NCI-H146 treated with DMSO at 0.1 percent for 48 hours (cell line): ENCODE data around the gene EPHB1.
"Not testable (repeated sequence)": the region's sequence is repeated elsewhere in the genome, so short reads cannot be mapped to it uniquely, and the experiment has no call there.

Source experiments
- DNase-seq: peaks from one replicate; lab custom pipeline; 2025; ENCODE audit not compliant: unreplicated experiment; lab: John Stamatoyannopoulos, UW

The EPHB1 gene

DNA sequence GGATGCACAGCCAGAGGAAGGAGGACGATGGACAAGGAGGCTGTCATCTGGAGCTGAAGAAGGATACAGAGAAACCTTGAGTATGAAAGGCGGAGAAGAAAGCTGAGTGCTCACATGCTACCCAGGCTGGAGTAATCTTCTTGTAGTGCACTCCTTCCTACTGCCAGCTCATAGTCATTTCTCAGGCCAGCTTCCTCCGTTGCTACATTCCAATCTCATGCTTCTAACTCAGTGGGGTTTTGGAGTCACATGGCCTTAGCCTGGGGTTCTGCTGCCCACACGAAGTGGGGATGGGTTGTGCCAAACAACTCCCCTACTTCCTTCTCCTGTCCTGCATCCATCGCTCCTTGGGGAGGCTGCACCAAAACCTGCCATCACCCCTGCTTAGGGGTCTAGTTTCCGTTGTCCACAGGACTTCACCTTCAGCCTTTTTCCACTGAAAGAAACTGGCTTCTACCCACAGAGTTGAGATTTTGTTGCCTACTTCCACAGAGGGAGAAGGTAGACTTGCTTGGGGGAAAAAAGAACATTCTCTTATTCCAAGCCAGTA, 239.9 kb downstream of the EPHB1 start:
- no peak for DNase-seq

- no peak for DNase-seq
Observed at GRCh38 chr3:135038186-135038585, 243.1 kb downstream of the EPHB1 start.

DNA sequence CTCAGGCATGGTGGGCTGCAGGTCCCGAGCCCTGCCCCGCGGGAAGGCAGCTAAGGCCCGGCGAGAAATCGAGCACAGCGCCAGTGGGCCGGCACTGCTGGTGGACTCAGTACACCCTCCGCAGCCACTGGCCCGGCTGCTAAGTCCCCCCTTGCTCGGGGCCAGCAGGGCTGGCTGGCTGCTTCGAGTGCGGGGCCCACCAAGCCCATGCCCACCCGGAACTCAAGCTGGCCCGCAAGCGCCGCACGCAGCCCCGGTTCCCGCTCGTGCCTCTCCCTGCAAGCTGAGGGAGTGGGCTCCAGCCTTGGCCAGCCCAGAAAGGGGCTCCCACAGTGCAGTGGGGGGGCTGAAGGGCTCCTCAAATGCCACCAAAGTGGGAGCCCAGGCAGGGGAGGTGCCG, 244.5 kb downstream of the EPHB1 start:
- DNase-seq, result not testable (repeated sequence)

- no peak for DNase-seq
Observed at GRCh38 chr3:135040321-135041240, 245.5 kb downstream of the EPHB1 start.

- no peak for DNase-seq
Observed at GRCh38 chr3:135041601-135042000, 246.5 kb downstream of the EPHB1 start.

DNA sequence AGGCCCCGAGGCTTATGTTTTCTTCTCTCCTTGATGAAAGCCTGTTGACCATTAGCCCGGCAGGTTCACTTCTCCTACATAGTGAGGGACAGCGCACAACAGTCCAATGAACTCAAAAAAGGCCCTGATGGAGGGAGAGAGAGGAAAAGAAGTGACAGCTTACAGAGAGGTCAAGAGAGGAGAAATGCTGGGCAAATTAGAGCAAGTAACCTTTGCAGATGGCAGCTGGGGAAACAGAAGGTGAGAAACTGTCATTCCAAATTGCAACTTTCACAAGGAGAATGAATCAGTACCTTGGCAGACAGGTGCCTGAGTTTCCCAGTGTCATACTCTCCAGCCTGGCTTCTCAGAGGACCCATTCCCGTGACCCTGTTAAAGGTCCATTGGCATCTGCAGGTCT, 252.0 kb downstream of the EPHB1 start:
- DNase-seq, result no peak

GRCh38 chr3:135050536-135050935, 255.5 kb downstream of the EPHB1 start:
- DNase-seq, result no peak

DNA sequence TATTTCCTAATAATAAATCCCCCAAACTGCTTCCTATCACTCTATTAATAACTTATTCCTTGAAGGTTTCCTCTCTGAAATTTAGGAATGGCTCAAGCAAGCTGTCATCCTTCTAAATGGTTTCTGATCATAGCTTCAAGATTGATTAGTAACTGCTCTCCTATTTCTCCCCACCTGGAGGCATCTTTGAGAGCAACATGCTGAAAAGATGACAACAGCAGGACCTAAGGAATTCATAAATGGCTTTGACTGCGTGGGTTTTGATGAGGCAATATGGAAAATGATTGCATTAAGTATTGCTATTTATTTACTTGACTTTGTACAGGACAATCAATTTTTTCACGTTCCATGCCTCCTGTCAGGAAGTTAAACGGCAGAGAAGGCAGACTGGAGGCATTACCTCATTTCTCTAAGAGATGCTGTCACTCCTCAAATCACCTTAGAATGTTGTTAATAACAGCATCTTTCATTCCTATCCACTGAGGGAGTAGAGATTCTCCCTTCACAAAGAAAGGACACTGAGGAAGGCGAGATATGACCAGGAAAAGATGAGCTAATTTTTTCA, 256.4 kb downstream of the EPHB1 start:
- DNase-seq, result no peak

GRCh38 chr3:135055449-135055848, 260.4 kb downstream of the EPHB1 start:
- no peak for DNase-seq

- no peak for DNase-seq
Observed at GRCh38 chr3:135056084-135056730, 261.1 kb downstream of the EPHB1 start.

DNA sequence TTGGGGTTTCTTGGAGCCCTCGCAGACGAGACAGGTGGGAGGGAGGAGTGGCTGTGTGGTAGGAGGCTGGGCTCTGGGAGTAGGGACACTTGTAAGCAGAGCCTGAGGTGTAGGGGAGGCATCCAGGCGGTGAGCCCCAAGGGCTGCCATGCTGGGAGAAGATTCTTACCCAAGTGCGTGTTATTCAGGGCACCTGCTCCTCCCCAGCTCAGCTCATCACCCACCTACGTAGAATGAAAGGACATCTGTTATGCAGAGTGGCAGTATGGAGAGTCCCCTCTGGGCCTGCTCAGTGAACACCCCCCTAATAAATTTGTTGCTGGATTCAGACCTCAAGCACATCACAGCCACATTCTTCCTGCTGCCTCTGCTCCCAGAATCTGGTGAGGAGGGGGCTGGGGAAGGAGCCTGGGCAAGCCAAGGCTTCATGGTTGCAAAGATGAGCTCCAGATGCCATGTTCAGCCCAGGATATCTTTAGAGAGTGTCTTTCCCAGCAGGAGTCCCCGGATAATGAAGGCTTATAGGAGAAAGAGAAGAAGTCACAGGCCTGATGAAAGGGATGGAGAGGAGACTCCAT, 261.8 kb downstream of the EPHB1 start:
- no peak for DNase-seq

GRCh38 chr3:135057996-135058395, 262.9 kb downstream of the EPHB1 start:
- DNase-seq, result no peak

GRCh38 chr3:135059580-135059979, 264.5 kb downstream of the EPHB1 start:
- DNase-seq, result no peak

- DNase-seq, result peak; percentile 57
Observed at GRCh38 chr3:135066844-135067727, 272.0 kb downstream of the EPHB1 start.

DNA sequence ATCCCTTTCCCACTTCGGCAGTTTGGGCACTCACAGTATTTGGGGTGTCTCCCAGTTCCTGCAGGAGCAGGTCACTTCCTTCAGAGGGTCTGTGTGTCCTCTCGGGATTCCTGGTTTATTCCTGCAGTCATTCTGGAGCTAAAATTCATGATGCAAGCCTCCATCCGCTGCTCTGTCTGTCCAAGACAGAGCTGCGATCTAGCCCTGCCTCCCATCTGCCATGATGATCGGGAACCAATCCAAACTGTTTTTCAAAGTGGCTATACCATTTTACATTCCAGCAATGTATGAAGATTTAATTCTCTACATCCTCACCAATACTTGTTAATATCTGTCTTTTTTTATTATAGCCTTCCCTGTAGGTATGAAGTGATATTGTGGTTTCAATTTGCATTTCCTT, 273.0 kb downstream of the EPHB1 start:
- DNase-seq, result no peak

- no peak for DNase-seq
Observed at GRCh38 chr3:135069406-135069805, 274.3 kb downstream of the EPHB1 start.

- no peak for DNase-seq
Observed at GRCh38 chr3:135071483-135071882, 276.4 kb downstream of the EPHB1 start.

DNA sequence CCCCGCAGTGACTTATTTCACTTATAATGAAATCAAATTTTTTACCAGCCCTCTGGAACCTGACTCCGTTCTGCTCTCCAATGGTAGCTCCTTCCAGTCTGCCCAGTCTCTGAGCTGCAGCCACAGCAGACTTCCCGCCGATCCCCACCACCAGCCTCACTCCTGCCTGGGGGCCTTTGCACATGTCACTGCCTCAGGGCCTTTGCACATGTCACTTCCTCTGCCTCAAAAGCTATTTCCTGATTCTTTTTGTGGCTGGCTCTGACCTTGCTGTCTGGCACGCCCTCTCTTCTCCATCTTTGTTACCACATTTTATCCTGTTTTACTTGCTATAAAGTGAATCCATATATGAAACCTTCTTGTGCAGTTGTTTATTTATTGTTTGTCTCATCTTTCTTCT, 277.4 kb downstream of the EPHB1 start:
- no peak for DNase-seq

- no peak for DNase-seq
Observed at GRCh38 chr3:135075157-135075556, 280.1 kb downstream of the EPHB1 start.

- no peak for DNase-seq
Observed at GRCh38 chr3:135076341-135076740, 281.3 kb downstream of the EPHB1 start.
